ENCODE measurements around the gene SMIM41. TPM values are rescaled to one million over a fixed set of nuclear protein-coding genes. Genes with fewer than 3 reads are reported as not detected.

Gene SMIM41
- total RNA-seq, 1 donor, result 0.43 TPM

DNA sequence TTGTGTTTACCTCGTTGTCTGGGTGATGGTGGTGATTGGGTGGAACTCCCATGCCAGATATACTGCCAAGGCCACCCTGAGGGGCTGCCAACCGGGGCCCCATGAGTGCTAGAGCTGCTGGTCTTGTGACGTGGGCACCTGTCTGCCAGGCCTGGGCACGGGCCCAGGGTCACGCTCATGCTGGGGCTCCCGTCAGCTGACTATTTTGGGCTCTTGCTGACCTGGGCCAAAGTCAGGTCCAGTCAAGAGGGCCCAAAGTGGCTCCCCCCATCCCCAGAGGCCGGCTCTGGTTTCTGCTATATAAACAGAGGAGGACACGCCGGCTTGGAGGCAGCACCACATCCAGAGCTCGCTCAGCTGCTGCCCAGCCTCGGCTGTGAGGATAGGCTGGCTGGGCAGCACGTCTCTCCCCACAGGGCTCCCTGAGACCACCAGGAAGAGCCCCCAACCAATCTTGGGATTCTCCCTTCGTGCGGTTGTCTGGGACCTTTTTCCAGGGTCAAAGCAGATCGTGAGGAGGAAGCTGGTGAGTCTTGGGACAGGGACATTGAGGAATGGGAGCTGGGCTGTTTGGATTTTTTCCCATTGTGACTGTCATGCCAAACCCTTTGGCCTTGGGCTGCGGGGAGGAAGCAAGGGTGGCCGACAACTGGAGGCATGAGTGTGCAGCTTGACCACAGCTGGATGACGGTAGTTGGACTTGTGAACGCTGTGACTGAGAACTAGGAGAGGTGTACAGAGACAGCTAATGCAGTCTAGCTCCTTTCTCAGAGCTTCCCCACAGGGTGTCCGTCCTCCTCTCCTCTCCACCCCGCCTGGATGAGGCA, 35.9 kb upstream of the SMIM41 start:
- TF ChIP-seq CTCF (IDR thresholded peaks at IDR 0.05; ENCODE audit: insufficient read depth, low read depth, low read length), result no peak
- DNase-seq (ENCODE audit: low read depth), result no peak
- H3K4me3 ChIP-seq (ENCODE audit: low read depth, low read length), result no peak overlapping the region

- H3K4me3 ChIP-seq (ENCODE audit: low read depth, low read length), result no peak overlapping the region
- no peak for TF ChIP-seq CTCF (IDR thresholded peaks at IDR 0.05; ENCODE audit: insufficient read depth, low read depth, low read length)
- peak; percentile 83 for DNase-seq (ENCODE audit: low read depth)
These were observed 35.1 kb upstream of the SMIM41 start for GRCh38 chr12:52044292-52044983.

DNA sequence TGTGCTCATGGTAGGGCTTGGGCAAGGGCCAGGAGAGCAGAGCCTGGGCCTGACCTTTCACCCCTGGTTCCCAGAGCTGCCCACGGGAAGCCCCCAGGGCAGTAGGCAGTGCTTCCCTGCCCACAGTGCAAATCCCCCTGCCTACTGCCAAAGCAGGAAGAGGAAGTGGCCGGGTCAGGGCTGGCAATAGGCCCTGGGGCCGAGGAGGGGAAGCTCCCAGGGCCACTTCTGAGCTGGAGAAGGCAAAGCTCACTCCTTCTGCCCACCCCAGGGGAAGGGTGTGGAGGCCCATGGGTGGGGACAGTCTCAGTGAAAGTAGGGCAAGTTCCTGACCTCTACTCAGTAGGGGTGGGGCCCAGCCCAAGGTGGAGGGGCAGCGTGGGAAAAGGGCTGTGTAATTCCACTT, 33.7 kb upstream of the SMIM41 start:
- no peak for TF ChIP-seq CTCF (IDR thresholded peaks at IDR 0.05; ENCODE audit: insufficient read depth, low read depth, low read length)
- peak; percentile 28 for DNase-seq (ENCODE audit: low read depth)
- H3K4me3 ChIP-seq (ENCODE audit: low read depth, low read length), result no peak overlapping the region

DNA sequence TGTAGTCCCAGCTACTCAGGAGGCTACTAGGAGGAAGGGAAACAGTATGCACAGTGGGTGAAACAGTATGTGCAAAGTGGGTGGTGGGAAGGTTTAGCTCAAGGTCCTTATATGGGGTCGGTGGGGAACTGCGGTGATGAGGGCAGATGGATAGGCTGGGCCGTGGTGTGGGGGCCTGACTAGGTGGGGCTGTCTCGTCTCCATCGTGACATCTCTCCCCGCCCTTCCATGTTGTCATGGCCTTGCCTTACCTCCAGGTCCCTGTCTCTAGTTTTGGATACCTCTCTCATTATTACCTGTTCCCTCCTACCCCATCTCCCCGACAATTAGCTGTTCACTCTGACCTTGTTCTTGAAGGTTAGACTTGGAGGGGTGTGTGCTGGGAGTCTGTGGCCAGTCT, 32.6 kb upstream of the SMIM41 start:
- no peak for TF ChIP-seq CTCF (IDR thresholded peaks at IDR 0.05; ENCODE audit: insufficient read depth, low read depth, low read length)
- no peak overlapping the region for H3K4me3 ChIP-seq (ENCODE audit: low read depth, low read length)
- no peak for DNase-seq (ENCODE audit: low read depth)

GRCh38 chr12:52049286-52049685, 30.2 kb upstream of the SMIM41 start:
- TF ChIP-seq CTCF (IDR thresholded peaks at IDR 0.05; ENCODE audit: insufficient read depth, low read depth, low read length), result no peak
- no peak for DNase-seq (ENCODE audit: low read depth)
- H3K4me3 ChIP-seq (ENCODE audit: low read depth, low read length), result no peak overlapping the region

GRCh38 chr12:52049688-52050087, 29.8 kb upstream of the SMIM41 start:
- no peak for DNase-seq (ENCODE audit: low read depth)
- TF ChIP-seq CTCF (IDR thresholded peaks at IDR 0.05; ENCODE audit: insufficient read depth, low read depth, low read length), result no peak
- H3K4me3 ChIP-seq (ENCODE audit: low read depth, low read length), result no peak overlapping the region

Data from fibroblast of villous mesenchyme (primary cell).